Measurements from ENCODE around the gene BTN2A1.
"Not testable (repeated sequence)": the region's sequence is repeated elsewhere in the genome, so short reads cannot be mapped to it uniquely, and the experiment has no call there.

BTN2A1 gene

DNA sequence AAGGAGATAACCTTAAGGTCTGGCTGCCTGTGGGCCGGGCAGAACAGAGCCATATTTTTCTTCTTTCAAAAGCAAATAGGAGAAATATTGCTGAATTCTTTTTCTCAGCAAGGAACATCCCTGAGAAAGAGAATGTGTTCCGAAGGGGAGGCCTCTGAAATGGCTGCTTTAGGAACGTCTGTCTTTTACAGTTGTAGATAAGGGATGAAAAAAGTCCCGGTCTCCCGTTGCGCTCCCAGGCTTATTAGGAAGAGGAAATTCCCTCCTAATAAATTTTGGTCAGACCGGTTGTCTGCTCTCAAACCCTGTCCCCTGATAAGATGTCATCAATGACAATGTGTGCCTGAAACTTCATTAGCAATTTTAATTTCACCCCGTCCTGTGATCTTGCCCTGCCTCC is 24.1 kb upstream of the BTN2A1 start:
- DNase-seq, result not testable (repeated sequence)

- DNase-seq, result no peak
These were observed 21.7 kb upstream of the BTN2A1 start for GRCh38 chr6:26436018-26436417.

DNA sequence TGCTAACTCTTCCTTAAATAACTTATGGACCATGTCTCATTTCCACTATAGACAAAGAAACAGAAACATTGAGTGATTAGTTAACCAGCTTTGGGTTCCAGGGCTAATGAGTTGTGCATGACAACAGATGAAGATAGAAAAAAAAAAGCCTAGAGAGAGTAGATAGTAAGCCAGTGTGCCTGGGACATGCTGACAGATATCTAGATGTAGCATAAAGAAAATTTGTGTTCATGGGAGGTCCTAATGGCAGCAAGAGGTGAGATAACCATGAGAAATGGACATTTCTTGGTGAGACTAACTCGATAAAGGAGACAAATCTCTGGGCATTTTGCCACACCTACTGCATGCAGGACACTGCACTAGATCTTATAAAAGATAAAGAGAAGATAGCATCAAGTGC is 20.2 kb upstream of the BTN2A1 start:
- DNase-seq, result no peak

GRCh38 chr6:26438000-26438399 is 19.8 kb upstream of the BTN2A1 start:
- DNase-seq, result no peak

DNA sequence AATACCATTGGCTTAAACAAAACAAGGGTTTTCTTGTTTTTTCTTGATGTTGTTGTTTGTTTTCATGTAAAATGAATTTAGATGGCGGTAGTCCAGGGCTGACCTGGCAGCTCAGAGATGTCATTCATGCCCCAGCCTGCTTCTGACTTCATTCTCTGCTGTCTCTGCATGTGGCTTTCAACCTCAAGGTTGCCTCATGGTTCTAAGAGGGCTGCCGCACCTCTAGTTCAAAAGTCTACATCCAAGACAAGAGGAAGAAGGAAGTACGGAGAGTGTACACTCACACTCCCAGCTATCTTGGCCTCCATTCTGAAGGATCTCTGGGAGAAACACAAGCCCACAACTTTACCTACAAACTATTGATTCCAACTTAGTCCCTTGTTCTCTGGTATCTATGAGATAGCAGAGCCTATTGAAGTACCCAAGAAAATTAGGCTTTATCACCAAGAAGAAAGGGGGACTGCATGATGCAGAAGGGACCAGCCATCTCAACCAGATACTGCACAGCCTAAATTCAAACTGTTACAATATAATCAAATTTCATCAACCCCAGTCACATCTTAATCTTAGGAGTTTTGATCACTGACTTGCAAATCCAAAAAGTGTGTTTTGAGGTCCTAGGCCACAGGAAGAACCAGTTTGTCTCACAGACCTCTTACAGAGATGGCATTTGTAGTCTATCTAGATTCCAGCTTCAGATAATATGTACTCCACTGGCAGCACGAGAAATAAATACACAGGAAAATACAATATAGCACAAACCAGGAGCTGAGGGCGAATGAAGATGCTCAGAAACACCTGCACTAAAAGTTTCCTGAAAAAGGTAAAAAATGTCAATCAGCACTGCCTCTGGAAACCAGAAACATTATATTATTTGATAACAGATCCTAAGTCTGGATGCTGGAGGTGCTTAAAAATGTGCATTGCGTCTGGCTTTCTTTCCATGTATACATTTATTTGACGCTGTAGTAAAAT is 18.3 kb upstream of the BTN2A1 start:
- DNase-seq, result no peak

GRCh38 chr6:26440977-26441358 is 16.8 kb upstream of the BTN2A1 start:
- no peak for DNase-seq

DNA sequence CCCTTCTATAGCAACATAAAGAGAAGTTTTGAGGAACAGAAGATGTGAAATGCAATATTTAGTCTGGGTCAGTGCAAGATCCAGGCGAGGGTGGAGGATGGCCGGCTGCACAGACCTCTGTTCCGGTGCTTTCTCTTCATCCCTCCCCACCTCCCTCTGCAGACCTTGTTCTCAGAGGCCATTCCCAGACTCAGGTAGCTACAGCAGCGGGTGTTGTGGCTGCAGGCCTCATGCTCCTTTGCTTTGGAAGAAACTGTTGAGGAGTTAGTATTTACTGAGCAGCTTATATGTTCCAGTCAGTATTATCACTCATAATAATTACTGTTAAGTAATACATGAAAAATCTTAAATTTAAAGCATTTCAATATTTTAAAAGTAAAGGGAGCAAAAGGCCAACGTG is 15.8 kb upstream of the BTN2A1 start:
- DNase-seq, result no peak

GRCh38 chr6:26445934-26446667 is 11.7 kb upstream of the BTN2A1 start:
- DNase-seq, result no peak

DNA sequence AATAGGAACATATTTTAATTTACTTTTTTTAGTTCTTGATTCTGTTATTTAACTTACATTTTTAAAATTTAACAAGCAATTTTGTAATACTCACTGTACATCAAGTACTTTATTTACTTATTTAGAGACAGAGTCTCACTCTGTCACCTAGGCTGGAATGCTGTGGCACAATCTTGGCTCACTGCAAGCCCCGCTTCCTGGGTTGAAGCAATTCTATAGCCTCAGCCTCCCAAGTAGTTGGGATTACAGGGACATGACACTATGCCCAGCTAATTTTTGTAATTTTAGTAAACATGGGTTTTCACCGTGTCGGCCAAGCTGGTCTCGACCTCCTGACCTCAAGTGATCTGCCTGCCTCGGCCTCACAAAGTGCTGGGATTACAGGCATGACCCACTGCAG is 10.5 kb upstream of the BTN2A1 start:
- no peak for DNase-seq

GRCh38 chr6:26450240-26450639 is 7.5 kb upstream of the BTN2A1 start:
- DNase-seq, result no peak

- no peak for DNase-seq
These were observed 5.0 kb upstream of the BTN2A1 start for GRCh38 chr6:26452631-26453235.

DNA sequence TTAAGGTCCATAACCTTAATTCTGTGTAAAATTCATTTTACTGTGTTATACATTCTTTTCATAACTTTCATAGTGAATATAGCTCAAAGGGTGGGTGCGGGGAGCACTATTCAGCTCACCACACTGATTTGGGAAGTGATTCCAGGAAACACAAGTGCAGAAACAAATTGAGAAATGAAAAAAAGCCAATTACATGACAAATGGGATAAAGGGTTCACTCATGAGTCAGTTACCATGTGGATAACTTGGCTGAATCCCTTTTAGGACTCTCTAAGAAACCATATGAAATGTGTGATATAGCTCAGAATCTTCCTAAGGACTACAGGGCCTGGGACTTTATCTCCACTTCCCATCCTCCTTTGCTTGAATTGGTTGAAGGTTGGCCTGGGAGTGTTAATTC is 3.1 kb upstream of the BTN2A1 start:
- DNase-seq, result no peak

- no peak for DNase-seq
These were observed 2.3 kb upstream of the BTN2A1 start for GRCh38 chr6:26455357-26455970.

GRCh38 chr6:26457264-26457805 is 420 bp upstream of the BTN2A1 start:
- no peak for DNase-seq

- DNase-seq, result no peak
These were observed 1.5 kb downstream of the BTN2A1 start for GRCh38 chr6:26459023-26459810.

DNA sequence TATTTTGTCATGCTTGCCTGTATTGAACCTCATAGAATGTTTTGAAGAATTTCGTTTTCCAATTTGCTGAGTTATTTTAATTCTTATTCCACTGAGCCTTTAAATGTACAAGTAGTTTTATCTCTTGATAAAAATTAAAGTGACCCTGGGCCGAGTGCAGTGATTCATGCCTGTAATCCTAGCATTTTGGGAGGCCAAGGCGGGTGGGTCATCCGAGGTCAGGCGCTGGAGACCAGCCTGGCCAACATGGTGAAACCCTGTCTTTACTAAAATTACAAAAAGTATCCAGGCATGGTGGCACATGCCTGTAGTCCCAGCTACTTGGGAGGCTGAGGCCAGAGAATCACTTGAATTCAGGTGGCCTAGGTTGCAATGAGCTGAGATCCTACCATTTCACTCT is 3.6 kb downstream of the BTN2A1 start:
- DNase-seq, result not testable (repeated sequence)

GRCh38 chr6:26464014-26464413 is 6.3 kb downstream of the BTN2A1 start:
- DNase-seq, result no peak

- no peak for DNase-seq
These were observed 6.8 kb downstream of the BTN2A1 start for GRCh38 chr6:26464416-26465131.

DNA sequence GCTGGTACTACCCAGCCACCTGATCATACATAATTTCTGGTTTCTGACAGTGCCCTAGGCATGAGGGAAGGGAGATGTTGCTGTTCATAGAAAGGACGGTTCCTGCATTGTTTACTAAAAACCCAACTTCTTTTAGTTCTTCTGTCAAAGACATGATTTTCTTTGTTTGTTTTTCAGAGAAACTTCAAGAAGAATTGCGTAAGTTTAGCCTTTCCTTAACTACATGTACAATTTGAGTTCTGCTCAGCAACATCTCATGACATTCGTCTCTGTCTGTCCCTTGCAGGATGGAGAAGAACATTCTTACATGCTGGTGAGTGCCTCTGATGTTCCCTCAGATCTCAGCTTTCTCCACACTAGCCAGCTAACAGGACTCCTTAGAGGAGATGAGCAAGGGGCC is 8.0 kb downstream of the BTN2A1 start:
- no peak for DNase-seq

DNA sequence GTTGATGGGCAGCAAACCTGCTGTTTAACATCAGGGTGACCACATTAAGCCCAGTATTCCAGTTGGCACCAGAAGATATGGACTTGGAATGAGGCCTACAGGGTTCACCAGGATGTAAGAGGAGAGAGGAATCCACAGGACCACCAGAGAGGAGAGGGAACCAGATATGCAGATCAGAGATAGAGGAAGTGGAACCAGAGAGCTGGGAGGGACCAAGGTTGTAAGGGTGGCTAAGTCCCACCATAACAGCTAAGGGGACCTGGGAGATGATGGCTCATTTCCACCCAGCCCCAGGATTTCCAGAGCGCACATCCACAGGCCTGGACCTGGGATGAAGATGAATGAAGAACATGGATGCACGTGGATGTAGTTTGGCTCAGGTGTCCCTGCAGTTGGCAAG is 11.1 kb downstream of the BTN2A1 start:
- no peak for DNase-seq

DNA sequence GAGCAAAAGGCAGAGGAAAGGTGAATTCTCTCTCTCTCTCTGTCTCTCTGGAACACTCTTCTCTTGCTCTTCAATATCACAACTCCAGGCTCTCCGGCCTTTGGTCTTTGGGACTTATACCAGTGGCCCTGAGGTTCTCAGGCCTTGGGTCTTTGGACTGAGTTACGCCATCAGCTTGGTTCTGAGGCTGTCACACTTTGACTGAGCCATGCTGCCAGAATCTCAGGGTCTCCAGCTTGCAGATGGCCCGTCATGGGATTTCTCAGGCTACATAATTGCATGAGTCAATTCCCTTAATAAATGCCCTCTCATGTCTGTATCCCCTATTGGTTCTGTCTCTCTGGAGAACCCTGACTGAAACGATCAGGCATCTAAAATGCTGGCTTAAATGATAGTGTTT is 12.9 kb downstream of the BTN2A1 start:
- no peak for DNase-seq
